Measurements from ENCODE around the gene CLCN2. TPM values are rescaled to one million over a fixed set of nuclear protein-coding genes. Genes with fewer than 3 reads are reported as not detected.

CLCN2 gene
- total RNA-seq, 1 donor = 4.3 TPM

DNA sequence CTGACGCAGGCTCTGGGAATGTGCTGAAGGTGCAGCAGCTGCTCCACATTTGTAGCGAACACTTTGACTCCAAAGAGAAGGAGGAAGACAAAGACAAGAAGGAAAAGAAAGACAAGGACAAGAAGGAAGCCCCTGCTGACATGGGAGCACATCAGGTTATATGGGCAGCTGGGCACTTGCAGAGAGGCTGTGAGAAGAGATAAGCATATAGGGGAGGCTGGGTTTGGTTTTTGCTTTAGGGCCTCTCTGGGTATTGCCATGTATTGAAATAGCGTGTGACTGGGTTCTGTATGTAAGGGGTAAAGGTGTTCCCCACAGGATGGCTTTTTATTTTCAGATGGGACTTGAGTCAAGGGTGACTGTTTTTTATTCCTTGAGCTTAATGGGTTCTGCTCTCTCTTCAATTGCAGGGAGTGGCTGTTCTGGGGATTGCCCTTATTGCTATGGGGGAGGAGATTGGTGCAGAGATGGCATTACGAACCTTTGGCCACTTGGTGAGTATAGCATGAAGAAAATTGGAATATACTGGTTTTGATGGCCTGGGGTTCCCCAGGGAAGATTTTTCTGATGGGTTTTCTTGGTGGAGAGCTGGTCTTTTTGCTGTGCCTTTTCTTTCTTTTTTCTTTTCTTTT, 54.9 kb downstream of the CLCN2 start:
- Histone ChIP-seq H3K79me2 (ENCODE audit: insufficient read depth, low read length) (peaks cover 36% of the 10 kb centered on the region), H3K27ac (ENCODE audit: low read depth, low read length) (no peak overlapping the region), H3K27me3 (ENCODE audit: insufficient read depth, low read length) (no peaks in the 10 kb centered on the region), H3K9me3 (ENCODE audit: low read depth, low read length) (no peaks in the 10 kb centered on the region), H3K4me1 (ENCODE audit: insufficient read depth, low read length) (no peaks in the 10 kb centered on the region), H2AFZ (ENCODE audit: low read length) (no peak overlapping the region), H3K4me2 (ENCODE audit: insufficient read depth, low read length) (no peak overlapping the region), H3K4me3 (ENCODE audit: insufficient read depth, low read length) (no peak overlapping the region), H3K36me3 (ENCODE audit: insufficient read depth, low read length) (peaks cover 74% of the 10 kb centered on the region), H4K20me1 (ENCODE audit: insufficient read depth, low read length) (peaks cover 29% of the 10 kb centered on the region)
- no peak for DNase-seq (ENCODE audit: insufficient read length, low spot score, missing footprints)
- TF ChIP-seq, protein P1, sequence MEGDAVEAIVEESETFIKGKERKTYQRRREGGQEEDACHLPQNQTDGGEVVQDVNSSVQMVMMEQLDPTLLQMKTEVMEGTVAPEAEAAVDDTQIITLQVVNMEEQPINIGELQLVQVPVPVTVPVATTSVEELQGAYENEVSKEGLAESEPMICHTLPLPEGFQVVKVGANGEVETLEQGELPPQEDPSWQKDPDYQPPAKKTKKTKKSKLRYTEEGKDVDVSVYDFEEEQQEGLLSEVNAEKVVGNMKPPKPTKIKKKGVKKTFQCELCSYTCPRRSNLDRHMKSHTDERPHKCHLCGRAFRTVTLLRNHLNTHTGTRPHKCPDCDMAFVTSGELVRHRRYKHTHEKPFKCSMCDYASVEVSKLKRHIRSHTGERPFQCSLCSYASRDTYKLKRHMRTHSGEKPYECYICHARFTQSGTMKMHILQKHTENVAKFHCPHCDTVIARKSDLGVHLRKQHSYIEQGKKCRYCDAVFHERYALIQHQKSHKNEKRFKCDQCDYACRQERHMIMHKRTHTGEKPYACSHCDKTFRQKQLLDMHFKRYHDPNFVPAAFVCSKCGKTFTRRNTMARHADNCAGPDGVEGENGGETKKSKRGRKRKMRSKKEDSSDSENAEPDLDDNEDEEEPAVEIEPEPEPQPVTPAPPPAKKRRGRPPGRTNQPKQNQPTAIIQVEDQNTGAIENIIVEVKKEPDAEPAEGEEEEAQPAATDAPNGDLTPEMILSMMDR (IDR thresholded peaks at IDR 0.05; ENCODE audit: extremely low read depth, low read depth, low read length) = no peak

DNA sequence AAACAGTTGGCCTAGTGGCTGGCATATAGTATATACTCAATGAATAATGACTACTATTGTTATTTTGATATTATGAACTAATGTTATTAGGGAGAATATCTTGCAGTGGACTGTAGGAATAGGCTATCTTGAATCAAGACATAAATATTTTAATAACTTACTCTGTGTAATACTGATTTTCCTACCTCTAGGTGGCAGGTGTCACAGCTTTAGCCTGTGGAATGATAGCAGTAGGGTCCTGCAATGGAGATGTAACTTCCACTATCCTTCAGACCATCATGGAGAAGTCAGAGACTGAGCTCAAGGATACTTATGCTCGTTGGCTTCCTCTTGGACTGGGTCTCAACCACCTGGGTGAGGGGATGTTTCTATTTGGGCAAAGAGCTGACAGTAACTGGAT, 55.8 kb downstream of the CLCN2 start:
- H3K27me3 ChIP-seq (ENCODE audit: insufficient read depth, low read length) = no peaks in the 10 kb centered on the region
- H3K79me2 ChIP-seq (ENCODE audit: insufficient read depth, low read length) = peaks cover 45% of the 10 kb centered on the region
- no peak overlapping the region for H3K4me2 ChIP-seq (ENCODE audit: insufficient read depth, low read length)
- H2AFZ ChIP-seq (ENCODE audit: low read length) = no peak overlapping the region
- H3K27ac ChIP-seq (ENCODE audit: low read depth, low read length) = no peak overlapping the region
- TF ChIP-seq, protein P1 (IDR thresholded peaks at IDR 0.05; ENCODE audit: extremely low read depth, low read depth, low read length) = peak; percentile 45
- peaks cover 34% of the 10 kb centered on the region for H4K20me1 ChIP-seq (ENCODE audit: insufficient read depth, low read length)
- peak; percentile 48 for DNase-seq (ENCODE audit: insufficient read length, low spot score, missing footprints)
- peaks cover 4% of the 10 kb centered on the region for H3K4me1 ChIP-seq (ENCODE audit: insufficient read depth, low read length)
- H3K36me3 ChIP-seq (ENCODE audit: insufficient read depth, low read length) = peaks cover 82% of the 10 kb centered on the region
- H3K4me3 ChIP-seq (ENCODE audit: insufficient read depth, low read length) = no peak overlapping the region
- H3K9me3 ChIP-seq (ENCODE audit: low read depth, low read length) = no peaks in the 10 kb centered on the region

DNA sequence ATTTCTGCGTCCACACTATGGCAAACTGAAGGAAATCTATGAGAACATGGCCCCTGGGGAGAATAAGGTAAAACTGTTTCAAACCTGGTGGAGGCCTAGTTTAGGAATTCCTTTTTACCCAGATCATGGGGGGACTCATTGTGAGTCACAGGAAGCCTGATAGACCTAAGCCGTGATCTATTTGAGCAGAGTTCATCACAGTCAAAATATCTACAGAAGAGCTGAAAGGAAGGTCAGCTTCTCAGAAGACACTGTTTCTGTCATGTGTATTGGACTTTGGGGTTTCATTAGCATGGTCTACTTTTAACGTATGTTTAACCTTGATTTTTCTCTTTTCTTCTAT, 61.1 kb downstream of the CLCN2 start:
- Histone ChIP-seq H3K4me3 (ENCODE audit: insufficient read depth, low read length) (peak overlapping the region; percentile 98), H3K79me2 (ENCODE audit: insufficient read depth, low read length) (peaks cover 55% of the 10 kb centered on the region), H3K4me2 (ENCODE audit: insufficient read depth, low read length) (peak overlapping the region; percentile 98), H3K27ac (ENCODE audit: low read depth, low read length) (peak overlapping the region; percentile 75), H3K27me3 (ENCODE audit: insufficient read depth, low read length) (no peaks in the 10 kb centered on the region), H3K4me1 (ENCODE audit: insufficient read depth, low read length) (peaks cover 14% of the 10 kb centered on the region), H4K20me1 (ENCODE audit: insufficient read depth, low read length) (peaks cover 33% of the 10 kb centered on the region), H3K9me3 (ENCODE audit: low read depth, low read length) (no peaks in the 10 kb centered on the region), H2AFZ (ENCODE audit: low read length) (no peak overlapping the region), H3K36me3 (ENCODE audit: insufficient read depth, low read length) (peaks cover 50% of the 10 kb centered on the region)
- TF ChIP-seq, protein P1 (IDR thresholded peaks at IDR 0.05; ENCODE audit: extremely low read depth, low read depth, low read length) = no peak
- DNase-seq (ENCODE audit: insufficient read length, low spot score, missing footprints) = peak; percentile 64

DNA sequence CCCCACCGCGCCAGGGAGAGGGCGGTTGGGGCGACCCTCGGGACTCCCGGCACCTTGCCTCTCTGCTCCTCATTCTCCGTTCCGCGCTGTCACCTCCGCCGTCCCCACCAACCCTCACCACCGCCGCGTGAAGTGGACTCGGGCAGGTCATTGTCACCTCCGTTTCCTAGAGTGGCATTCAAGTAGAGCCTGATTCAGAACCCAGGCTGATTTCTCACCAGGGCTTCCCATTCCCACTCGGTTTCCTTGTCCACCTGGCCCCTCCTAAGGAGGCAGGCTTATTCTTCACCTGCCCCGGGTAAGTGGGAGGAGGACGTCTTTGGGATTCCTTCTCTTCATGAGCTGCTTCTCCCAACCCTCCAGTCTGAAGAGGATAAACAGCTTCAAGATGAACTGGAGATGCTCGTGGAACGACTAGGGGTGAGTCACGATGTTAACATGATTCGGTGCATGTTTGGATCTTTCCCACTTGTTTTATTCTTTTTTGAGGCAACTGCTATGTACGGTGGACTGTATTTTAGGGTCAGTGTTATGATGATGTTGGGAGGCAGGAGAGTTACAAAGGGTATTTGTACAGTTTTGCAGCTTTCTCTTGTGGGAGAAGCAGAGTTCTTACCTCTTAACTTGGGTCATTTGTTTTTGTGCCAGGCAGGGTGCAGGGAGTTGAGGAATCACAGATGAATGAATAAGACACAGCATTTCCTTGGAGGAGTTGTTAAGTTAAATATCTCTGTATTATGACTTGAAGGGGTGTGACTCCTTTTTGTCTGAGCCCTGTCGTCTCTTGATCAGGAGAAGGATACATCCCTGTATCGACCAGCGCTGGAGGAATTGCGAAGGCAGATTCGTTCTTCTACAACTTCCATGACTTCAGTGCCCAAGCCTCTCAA, 61.7 kb downstream of the CLCN2 start:
- no peaks in the 10 kb centered on the region for H3K27me3 ChIP-seq (ENCODE audit: insufficient read depth, low read length)
- peak overlapping the region; percentile 98 for H3K4me2 ChIP-seq (ENCODE audit: insufficient read depth, low read length)
- peaks cover 33% of the 10 kb centered on the region for H4K20me1 ChIP-seq (ENCODE audit: insufficient read depth, low read length)
- no peaks in the 10 kb centered on the region for H3K9me3 ChIP-seq (ENCODE audit: low read depth, low read length)
- TF ChIP-seq, protein P1 (IDR thresholded peaks at IDR 0.05; ENCODE audit: extremely low read depth, low read depth, low read length) = no peak
- peak overlapping the region; percentile 98 for H3K4me3 ChIP-seq (ENCODE audit: insufficient read depth, low read length)
- peak; percentile 31 for DNase-seq (ENCODE audit: insufficient read length, low spot score, missing footprints)
- H2AFZ ChIP-seq (ENCODE audit: low read length) = peak overlapping the region; percentile 80
- peak overlapping the region; percentile 75 for H3K27ac ChIP-seq (ENCODE audit: low read depth, low read length)
- H3K4me1 ChIP-seq (ENCODE audit: insufficient read depth, low read length) = peaks cover 14% of the 10 kb centered on the region
- H3K36me3 ChIP-seq (ENCODE audit: insufficient read depth, low read length) = peaks cover 44% of the 10 kb centered on the region
- peaks cover 54% of the 10 kb centered on the region for H3K79me2 ChIP-seq (ENCODE audit: insufficient read depth, low read length)

Data from osteoblast (primary cell).